Neural progenitor cell (in vitro differentiated cells): ENCODE measurements around the gene GPM6B. TPM values are rescaled to one million over a fixed set of nuclear protein-coding genes. Genes with fewer than 3 reads are reported as not detected.

ENCODE experiments used
- DNase-seq: peaks from one replicate; pipeline ENCODE4 v3.0.0-alpha.2; 2016; ENCODE audit warnings: low spot score
- H2AFZ ChIP-seq: fragments of 200-600 bp; sonication (generic); replicated peaks from 2 replicates; pipeline ENCODE4 v1.6.1; 2016; ENCODE audit warnings: antibody characterized with exemption
- H3F3A ChIP-seq: fragments of 200-600 bp; sonication (generic); 2 replicates; pipeline ENCODE4 v1.6.1; 2016; ENCODE audit warnings: antibody characterized with exemption, low read depth
- H3K27ac ChIP-seq: fragments of 200-600 bp; sonication (generic); 2 replicates; pipeline ENCODE4 v1.5.1; 2016; ENCODE audit warnings: mild to moderate bottlenecking
- H3K27me3 ChIP-seq: fragments of 200-600 bp; sonication (generic); 2 replicates; pipeline ENCODE4 v1.6.1; 2016; ENCODE audit warnings: mild to moderate bottlenecking, moderate library complexity
- H3K36me3 ChIP-seq: fragments of 200-600 bp; sonication (generic); 2 replicates; pipeline ENCODE4 v1.5.1; 2016
- H3K4me1 ChIP-seq: fragments of 200-600 bp; sonication (generic); 2 replicates; pipeline ENCODE4 v1.6.1; 2016; ENCODE audit warnings: mixed run types
- H3K4me2 ChIP-seq: fragments of 200-600 bp; sonication (generic); 2 replicates; pipeline ENCODE4 v1.6.1; 2016
- H3K4me3 ChIP-seq: fragments of 200-600 bp; sonication (generic); 2 replicates; pipeline ENCODE4 v1.5.1; 2016
- H3K79me2 ChIP-seq: fragments of 200-600 bp; sonication (generic); 2 replicates; pipeline ENCODE4 v1.6.1; 2016; ENCODE audit warnings: low read depth
- H3K9ac ChIP-seq: fragments of 200-600 bp; sonication (generic); 2 replicates; pipeline ENCODE4 v1.6.1; 2016
- H3K9me3 ChIP-seq: fragments of 200-600 bp; sonication (generic); 2 replicates; pipeline ENCODE4 v1.5.1; 2016; ENCODE audit warnings: low read depth
- H4K20me1 ChIP-seq: fragments of 200-600 bp; sonication (generic); 2 replicates; pipeline ENCODE4 v1.6.1; 2016; ENCODE audit warnings: low read depth
- H3K27ac Mint-ChIP-seq: 3 replicates; pipeline ENCODE4 v1.8.0; 2021; ENCODE audit warnings: mixed read lengths
- H3K27me3 Mint-ChIP-seq: 2 replicates; pipeline ENCODE4 v1.8.0; 2022; ENCODE audit warnings: low read depth, mild to moderate bottlenecking, inconsistent platforms, moderate library complexity, mixed read lengths; ENCODE audit not compliant: insufficient read depth
- H3K36me3 Mint-ChIP-seq: 3 replicates; pipeline ENCODE4 v1.8.0; 2021; ENCODE audit warnings: mixed read lengths
- H3K4me1 Mint-ChIP-seq: 3 replicates; pipeline ENCODE4 v1.8.0; 2021; ENCODE audit warnings: mixed read lengths
- H3K4me3 Mint-ChIP-seq: 3 replicates; pipeline ENCODE4 v1.8.0; 2021; ENCODE audit warnings: mild to moderate bottlenecking, moderate library complexity, mixed read lengths
- H3K9me3 Mint-ChIP-seq: 3 replicates; pipeline ENCODE4 v1.8.0; 2020; ENCODE audit warnings: mixed read lengths
- CTCF ChIP-seq: fragments of 200-600 bp; sonication (generic); IDR thresholded peaks from 2 replicates; pipeline ENCODE4 v1.5.1; 2017; ENCODE audit warnings: antibody characterized with exemption, mild to moderate bottlenecking
- EZH2 ChIP-seq: fragments of 200-600 bp; sonication (generic); IDR thresholded peaks from 2 replicates; pipeline ENCODE4 v1.6.1; 2017; ENCODE audit warnings: antibody characterized with exemption, mild to moderate bottlenecking, moderate library complexity
- EZH2phosphoT487 ChIP-seq: fragments of 200-600 bp; sonication (generic); IDR thresholded peaks from 2 replicates; pipeline ENCODE4 v1.6.1; 2017; ENCODE audit warnings: antibody characterized with exemption
- total RNA-seq: library from RNA; depleted of rRNA; stranded (reverse); fragments of >200 nt; gene quantifications from 2 replicates; pipeline ENCODE4 v1.2.3, GENCODE V29; 2015; ENCODE audit warnings: low replicate concordance

The GPM6B gene
- total RNA-seq, 1 donor from 2014 or later, result 69.2 TPM

GRCh38 chrX:13808293-13808692, 8.6 kb downstream of the GPM6B start:
- Histone ChIP-seq H3K9ac (no peak overlapping the region), H3K4me3 (no peak overlapping the region), H3K27me3 (no peaks in the 10 kb centered on the region), H4K20me1 (no peaks in the 10 kb centered on the region), H3K4me1 (no peaks in the 10 kb centered on the region), H3K4me2 (no peak overlapping the region), H3K27ac (no peak overlapping the region), H3K79me2 (peaks cover under 1% of the 10 kb centered on the region), H2AFZ (no peak overlapping the region), H3K9me3 (peaks cover 3% of the 10 kb centered on the region), H3F3A (no peaks in the 10 kb centered on the region), H3K36me3 (no peaks in the 10 kb centered on the region)
- Mint-ChIP-seq H3K27me3 (peaks cover 7% of the 10 kb centered on the region), H3K9me3 (peaks cover 14% of the 10 kb centered on the region), H3K36me3 (peaks cover 34% of the 10 kb centered on the region), H3K27ac (no peak overlapping the region), H3K4me3 (no peak overlapping the region), H3K4me1 (peaks cover 10% of the 10 kb centered on the region)
- TF ChIP-seq EZH2phosphoT487, result no peak
- no peak for TF ChIP-seq EZH2
- no peak for TF ChIP-seq CTCF
- DNase-seq, result no peak

- Histone ChIP-seq H2AFZ (no peak overlapping the region), H3K27ac (no peak overlapping the region), H3F3A (no peaks in the 10 kb centered on the region), H3K79me2 (peaks cover 4% of the 10 kb centered on the region), H3K36me3 (no peaks in the 10 kb centered on the region), H3K9me3 (peaks cover 3% of the 10 kb centered on the region), H4K20me1 (no peaks in the 10 kb centered on the region), H3K4me2 (no peak overlapping the region), H3K27me3 (no peaks in the 10 kb centered on the region), H3K9ac (no peak overlapping the region), H3K4me3 (no peak overlapping the region), H3K4me1 (peaks cover 6% of the 10 kb centered on the region)
- no peak overlapping the region for H3K4me3 Mint-ChIP-seq
- TF ChIP-seq CTCF (no peak), EZH2phosphoT487 (no peak), EZH2 (no peak)
- H3K9me3 Mint-ChIP-seq, result peaks cover 9% of the 10 kb centered on the region
- H3K27me3 Mint-ChIP-seq, result peaks cover 5% of the 10 kb centered on the region
- DNase-seq, result no peak
- peaks cover 26% of the 10 kb centered on the region for H3K36me3 Mint-ChIP-seq
- H3K4me1 Mint-ChIP-seq, result peaks cover 5% of the 10 kb centered on the region
- H3K27ac Mint-ChIP-seq, result no peak overlapping the region
Observed at GRCh38 chrX:13805241-13805640, 11.7 kb downstream of the GPM6B start.

GRCh38 chrX:13803116-13803515, 13.8 kb downstream of the GPM6B start:
- Mint-ChIP-seq H3K9me3 (peaks cover 9% of the 10 kb centered on the region), H3K4me1 (peaks cover 5% of the 10 kb centered on the region), H3K27me3 (peaks cover 5% of the 10 kb centered on the region), H3K36me3 (peaks cover 25% of the 10 kb centered on the region), H3K27ac (no peak overlapping the region), H3K4me3 (no peak overlapping the region)
- Histone ChIP-seq H3K27me3 (no peaks in the 10 kb centered on the region), H2AFZ (no peak overlapping the region), H4K20me1 (no peaks in the 10 kb centered on the region), H3K79me2 (peaks cover 7% of the 10 kb centered on the region), H3K4me3 (no peak overlapping the region), H3K9me3 (peaks cover 3% of the 10 kb centered on the region), H3F3A (no peaks in the 10 kb centered on the region), H3K9ac (no peak overlapping the region), H3K4me1 (peaks cover 6% of the 10 kb centered on the region), H3K4me2 (no peak overlapping the region), H3K27ac (no peak overlapping the region), H3K36me3 (no peaks in the 10 kb centered on the region)
- DNase-seq, result peak; percentile 7
- TF ChIP-seq EZH2phosphoT487 (no peak), CTCF (no peak), EZH2 (no peak)
